ENCODE data around the gene HSPB7.

The HSPB7 gene

DNA sequence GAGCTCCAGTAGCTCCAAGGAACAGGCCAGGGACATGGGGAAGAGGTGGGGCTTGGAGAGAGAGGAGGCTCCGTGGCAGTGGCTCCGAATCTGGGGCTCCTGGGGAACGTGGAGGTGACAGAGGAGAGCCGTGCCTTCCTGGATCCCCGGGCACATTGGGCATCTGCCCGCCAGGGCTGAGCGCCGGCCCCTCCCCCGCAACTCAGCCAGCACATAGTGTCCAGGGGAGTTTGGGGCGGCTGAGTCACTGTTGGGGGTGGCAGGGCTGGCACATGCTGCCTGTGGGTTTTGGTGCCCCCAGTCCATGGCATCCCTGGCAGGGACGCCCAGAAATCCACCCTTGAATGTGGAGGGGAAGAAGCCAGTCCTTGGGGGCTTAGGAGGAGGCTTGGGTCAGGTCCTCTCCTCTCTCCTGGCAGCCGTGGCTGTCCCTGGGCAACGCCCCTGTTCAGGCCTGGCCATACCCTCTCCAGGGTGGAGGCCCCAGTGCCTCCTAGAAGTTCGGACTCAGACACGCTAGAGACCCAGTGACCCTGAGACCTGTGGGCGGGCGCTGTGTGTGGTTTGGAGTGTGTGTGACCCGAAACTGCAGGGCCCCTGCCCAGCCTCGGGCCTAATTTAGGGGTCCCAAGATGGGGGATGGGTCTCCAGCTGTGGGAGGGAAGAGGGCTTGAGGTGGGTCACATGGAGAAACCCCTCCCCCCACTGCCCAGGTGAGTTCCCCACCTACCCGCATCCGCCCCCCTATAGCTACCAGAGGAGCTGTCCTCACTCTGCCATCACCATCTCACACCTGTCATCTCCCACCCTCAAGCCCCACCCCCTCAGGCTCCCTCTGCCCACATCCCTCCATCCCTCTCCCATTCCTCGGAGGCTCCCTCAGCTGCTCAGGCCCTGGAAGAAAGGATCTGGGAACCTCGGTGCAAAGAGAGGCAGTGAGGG lies 1.6 kb downstream of the HSPB7 start:
- peaks cover 0 to 5% (median 0%) of the 10 kb centered on the region in 3 donors for H3K36me3 ChIP-seq
- H3K27me3 ChIP-seq = no peaks in the 10 kb centered on the region
- peak overlapping the region; percentile 60 to 81 for H3K4me3 ChIP-seq
- no peaks in the 10 kb centered on the region for H3K9me3 ChIP-seq
- TF ChIP-seq, protein P1, sequence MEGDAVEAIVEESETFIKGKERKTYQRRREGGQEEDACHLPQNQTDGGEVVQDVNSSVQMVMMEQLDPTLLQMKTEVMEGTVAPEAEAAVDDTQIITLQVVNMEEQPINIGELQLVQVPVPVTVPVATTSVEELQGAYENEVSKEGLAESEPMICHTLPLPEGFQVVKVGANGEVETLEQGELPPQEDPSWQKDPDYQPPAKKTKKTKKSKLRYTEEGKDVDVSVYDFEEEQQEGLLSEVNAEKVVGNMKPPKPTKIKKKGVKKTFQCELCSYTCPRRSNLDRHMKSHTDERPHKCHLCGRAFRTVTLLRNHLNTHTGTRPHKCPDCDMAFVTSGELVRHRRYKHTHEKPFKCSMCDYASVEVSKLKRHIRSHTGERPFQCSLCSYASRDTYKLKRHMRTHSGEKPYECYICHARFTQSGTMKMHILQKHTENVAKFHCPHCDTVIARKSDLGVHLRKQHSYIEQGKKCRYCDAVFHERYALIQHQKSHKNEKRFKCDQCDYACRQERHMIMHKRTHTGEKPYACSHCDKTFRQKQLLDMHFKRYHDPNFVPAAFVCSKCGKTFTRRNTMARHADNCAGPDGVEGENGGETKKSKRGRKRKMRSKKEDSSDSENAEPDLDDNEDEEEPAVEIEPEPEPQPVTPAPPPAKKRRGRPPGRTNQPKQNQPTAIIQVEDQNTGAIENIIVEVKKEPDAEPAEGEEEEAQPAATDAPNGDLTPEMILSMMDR (IDR thresholded peaks at IDR 0.05) = no peak
- peak overlapping the region; percentile 89 to 99 for H3K27ac ChIP-seq
- peaks cover 12 to 76% (median 70%) of the 10 kb centered on the region in 4 donors for H3K4me1 ChIP-seq
- intact Hi-C loops (cut with DNase I; ENCODE audit: low total_unique reads) = no loop called here
- peak; percentile 74 to 95 for DNase-seq

DNA sequence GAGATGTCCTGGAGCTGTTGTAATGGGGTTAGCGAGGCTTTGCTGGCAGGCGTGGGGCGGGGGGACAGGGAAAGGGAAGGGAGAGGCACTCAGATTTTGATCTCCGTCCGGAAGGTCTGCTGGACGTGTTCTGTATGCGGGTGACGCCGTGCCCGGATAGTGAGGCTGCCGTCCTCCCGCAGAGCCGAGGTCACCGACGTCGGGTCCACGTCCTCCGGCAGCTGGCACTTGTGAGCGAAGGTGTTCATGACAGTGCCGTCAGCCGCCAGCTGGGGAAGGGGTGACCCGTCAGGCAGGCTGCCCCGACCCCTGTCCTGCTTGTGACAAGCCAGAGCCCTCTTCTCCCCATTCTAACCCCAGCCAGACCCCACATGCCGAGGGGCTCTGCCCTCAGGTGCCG lies 2.4 kb downstream of the HSPB7 start:
- no peaks in the 10 kb centered on the region for H3K9me3 ChIP-seq
- no peak for DNase-seq
- H3K36me3 ChIP-seq = peaks cover 0 to 5% (median 0%) of the 10 kb centered on the region in 3 donors
- peak overlapping the region; percentile 89 to 99 for H3K27ac ChIP-seq
- H3K4me1 ChIP-seq = peaks cover 12 to 76% (median 68%) of the 10 kb centered on the region in 4 donors
- TF ChIP-seq, protein P1 (IDR thresholded peaks at IDR 0.05) = no peak
- intact Hi-C loops (cut with DNase I; ENCODE audit: low total_unique reads) = no loop called here
- peak overlapping the region; percentile 60 to 81 for H3K4me3 ChIP-seq
- H3K27me3 ChIP-seq = no peaks in the 10 kb centered on the region

DNA sequence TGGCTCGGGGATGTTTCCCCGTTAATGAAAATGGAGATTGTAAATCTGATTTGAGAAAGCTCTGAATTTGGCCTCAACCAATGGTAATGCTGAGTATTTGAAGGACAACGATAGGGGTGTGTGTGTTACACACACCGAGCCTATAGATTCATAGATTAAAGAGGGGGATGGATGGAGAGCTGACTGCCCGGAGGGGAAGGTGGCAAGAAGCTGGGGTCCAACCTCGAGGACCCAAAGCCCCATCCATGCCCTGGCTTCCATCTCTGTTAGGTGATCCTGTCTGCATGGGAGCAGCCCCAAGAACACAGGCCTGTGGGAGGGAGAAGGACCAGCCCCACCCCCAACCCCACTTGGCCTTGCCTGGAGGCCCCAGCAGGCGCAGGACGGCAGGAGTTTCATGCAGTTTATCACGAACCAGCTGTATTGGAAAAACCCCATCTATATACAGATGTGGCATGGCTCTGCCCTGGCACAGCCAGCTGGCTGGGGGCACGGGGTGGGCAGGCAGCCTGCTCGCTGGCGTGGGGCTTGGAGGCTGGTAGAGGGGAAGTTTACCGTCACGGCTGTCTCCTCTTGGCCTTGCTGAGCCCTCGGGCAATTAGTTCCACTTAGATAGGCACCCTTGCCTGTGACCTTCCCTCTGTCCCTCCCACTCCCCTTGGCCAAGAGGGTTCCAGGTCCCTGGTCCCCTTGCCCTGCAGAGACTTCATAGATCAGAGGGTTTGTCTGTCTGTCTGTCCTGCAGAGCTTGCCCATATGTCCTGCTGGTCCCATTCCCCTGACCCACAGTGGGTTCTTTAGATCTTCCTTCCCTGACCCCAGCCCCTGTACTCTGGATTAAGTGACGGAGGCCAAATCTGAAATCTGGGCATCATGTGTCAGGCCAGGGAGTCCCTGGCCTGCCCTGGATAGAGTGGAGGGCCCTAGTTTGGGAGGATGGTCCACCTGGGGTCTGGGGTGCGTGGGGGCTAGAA lies 3.0 kb downstream of the HSPB7 start:
- DNase-seq = peak; percentile 71 to 90
- Histone ChIP-seq H3K36me3 (peaks cover 0 to 5% (median 0%) of the 10 kb centered on the region in 3 donors), H3K9me3 (no peaks in the 10 kb centered on the region), H3K4me1 (peaks cover 10 to 70% (median 62%) of the 10 kb centered on the region in 4 donors), H3K27ac (peak overlapping the region; percentile 89 to 99), H3K4me3 (peak overlapping the region; percentile 60 to 81), H3K27me3 (no peaks in the 10 kb centered on the region)
- TF ChIP-seq, protein P1 (IDR thresholded peaks at IDR 0.05) = no peak
- intact Hi-C loops (cut with DNase I; ENCODE audit: low total_unique reads) = no loop called here

DNA sequence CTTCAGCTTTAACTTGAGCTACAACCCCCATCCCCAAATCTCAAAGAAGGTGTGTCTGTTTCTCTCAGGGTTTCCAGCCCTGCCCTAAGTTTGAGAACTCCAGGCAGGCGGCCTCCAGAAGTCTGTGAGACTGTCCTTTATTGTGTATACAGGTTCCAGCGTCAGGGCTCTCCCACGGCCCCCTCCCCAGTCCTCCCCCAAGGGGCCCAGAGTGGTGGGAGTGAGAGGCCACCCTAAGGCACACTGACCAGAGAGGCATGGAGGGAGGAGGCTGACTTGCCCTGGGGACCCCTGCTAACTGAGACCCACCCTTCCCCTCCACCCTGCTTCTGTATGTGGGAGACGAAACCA lies 4.0 kb downstream of the HSPB7 start:
- peak overlapping the region; percentile 39 to 53 for H3K4me3 ChIP-seq
- H3K4me1 ChIP-seq = peaks cover 3 to 61% (median 52%) of the 10 kb centered on the region in 4 donors
- H3K27ac ChIP-seq = peak overlapping the region; percentile 89 to 99

More for the DNA sequence above, 4.0 kb downstream of the HSPB7 start:
- intact Hi-C loops (cut with DNase I; ENCODE audit: low total_unique reads) = no loop called here
- Histone ChIP-seq H3K36me3 (peaks cover 0 to 5% (median 0%) of the 10 kb centered on the region in 3 donors), H3K27me3 (no peaks in the 10 kb centered on the region), H3K9me3 (no peaks in the 10 kb centered on the region)
- no peak for DNase-seq
- TF ChIP-seq, protein P1 (IDR thresholded peaks at IDR 0.05) = no peak
